Spleen (tissue), 11 donors: ENCODE data around the gene CDC42BPG. TPM values are rescaled to one million over a fixed set of nuclear protein-coding genes. Genes with fewer than 3 reads are reported as not detected.

ENCODE experiments used
- DNase-seq: peaks from one replicate; pipeline ENCODE4 v3.0.0-alpha.2; 2020
- H3K27ac ChIP-seq, 8 donors: fragments of 200-600 bp; sonication (generic) in 7 of 8; 1 replicate in 4 of 8; 2 replicates in 4 of 8; pipeline versions ENCODE4 v1.5.0 to v1.8.0; 2016 to 2021; ENCODE audit warnings: inconsistent platforms in 4 of 8, mild to moderate bottlenecking in 4 of 8, moderate library complexity in 1 of 8
- H3K27me3 ChIP-seq, 7 donors: fragments of 200-600 bp; sonication (generic) in 6 of 7; replicated peaks in 1 of 7; 1 replicate in 4 of 7; 2 replicates in 3 of 7; pipeline versions ENCODE4 v1.5.0 to v1.8.0; 2016 to 2021; ENCODE audit warnings: inconsistent platforms in 3 of 7, mild to moderate bottlenecking in 1 of 7
- H3K36me3 ChIP-seq, 6 donors: fragments of 200-600 bp; sonication (generic) in 5 of 6; 1 replicate in 4 of 6; 2 replicates in 2 of 6; pipeline versions ENCODE4 v1.5.0 to v1.8.0; 2016 to 2021; ENCODE audit warnings: inconsistent platforms in 2 of 6
- H3K4me1 ChIP-seq, 6 donors: fragments of 200-600 bp; sonication (generic) in 5 of 6; 1 replicate in 3 of 6; 2 replicates in 3 of 6; pipeline versions ENCODE4 v1.5.0 to v1.8.0; 2016 to 2021; ENCODE audit warnings: inconsistent platforms in 3 of 6
- H3K4me3 ChIP-seq, 8 donors: fragments of 200-600 bp; sonication (generic) in 7 of 8; 1 replicate in 4 of 8; 2 replicates in 4 of 8; pipeline versions ENCODE4 v1.5.0 to v1.8.0; 2016 to 2021; ENCODE audit warnings: inconsistent platforms in 4 of 8, mild to moderate bottlenecking in 4 of 8, moderate library complexity in 2 of 8
- H3K9me3 ChIP-seq, 8 donors: fragments of 200-600 bp; sonication (generic) in 7 of 8; 1 replicate in 4 of 8; 2 replicates in 4 of 8; pipeline versions ENCODE4 v1.5.0 to v1.8.0; 2016 to 2021; ENCODE audit warnings: inconsistent platforms in 4 of 8
- CTCF ChIP-seq, 11 experiments: fragments of 200-600 bp in 7 of 11; fragments of 450-650 bp in 4 of 11; sonication (generic) in 4 of 11; IDR thresholded peaks in 8 of 11; conservative IDR thresholded peaks in 3 of 11; 1 replicate in 7 of 11; 2 replicates in 4 of 11; pipeline versions ENCODE4 v1.4.0 to v1.8.0; 2016 to 2021; ENCODE audit warnings: antibody characterized with exemption in 11 of 11, inconsistent platforms in 4 of 11, mild to moderate bottlenecking in 1 of 11
- POLR2A ChIP-seq, 3 donors: fragments of 450-650 bp; IDR thresholded peaks; one replicate each; pipeline ENCODE4 v1.5.1; 2017; ENCODE audit warnings: antibody characterized with exemption in 3 of 3, mild to moderate bottlenecking in 1 of 3
- POLR2AphosphoS5 ChIP-seq, 3 donors: sonication (generic); formaldehyde crosslinking; IDR thresholded peaks; one replicate each; pipeline ENCODE4 v1.5.1; 2017; ENCODE audit warnings: antibody characterized with exemption in 3 of 3
- WGBS, 5 donors: extraction: QIAGEN DNeasy Blood & Tissue Kit in 3 of 5; methylation state at CpG; one replicate each; pipeline versions ENCODE4 v1.1.5 to v1.1.7; 2013 to 2018; 5-methylcytosine and 5-hydroxymethylcytosine counted together
- intact Hi-C: fragments of 100-400 bp; cut with DNase I; formaldehyde crosslinking; loops from one replicate; pipeline ENCODE4 v1.15.0; 2023; ENCODE audit warnings: low total_unique reads
- polyA plus RNA-seq, 3 donors: library from polyadenylated mRNA; stranded (reverse); fragments of 200-250 nt; gene quantifications; one replicate each; pipeline ENCODE4 v1.2.1, GENCODE V29; 2013
- total RNA-seq, 7 donors: library from RNA; depleted of rRNA in 3 of 7; stranded (reverse); fragments of >200 nt in 3 of 7; fragmentation: NEBNext Ultra II Directional in 4 of 7; extraction: Animal tissue kit (Norgen Biotek cat#: 25700) in 4 of 7; gene quantifications; one replicate each; pipeline versions ENCODE4 v1.1.0 to v1.2.1, GENCODE V29; 2016 to 2021
- donor health status: healthy with polysubstance abuse.
- donor health status: DM: no; HTN: no; CAD: no; lungs with moderate emphysema.
- donor health status: DM: no; HTN: no; CAD: no.
- donor health status: Bipolar disorder and iron deficiency.
- donor health status: healthy.
- donor health status: DM: no; HTN: no; CAD: no.
- donor health status: DM: yes; HTN: yes; CAD: no.

CDC42BPG gene
- total and polyA plus RNA-seq, 10 donors, result 0.74 to 4.6 (median 2.5) TPM

- Histone ChIP-seq H3K36me3 (peaks cover 0 to 63% (median 14%) of the 10 kb centered on the region in 6 donors), H3K27ac (peak overlapping the region; percentile 23 to 98 (median 92)), H3K27me3 (no peaks in the 10 kb centered on the region), H3K4me1 (peaks cover 96 to 100% (median 100%) of the 10 kb centered on the region in 6 donors), H3K9me3 (no peaks in the 10 kb centered on the region), H3K4me3 (peak overlapping the region in 3 of 8 donors; percentile 0 to 57 (median 2))
- intact Hi-C loops, result no loop called here
- WGBS, 5 donors, result 53 to 56% (median 54%) methylated on average over 6 of the region's 6 CpGs
- no peak for TF ChIP-seq POLR2A (IDR thresholded peaks at IDR 0.05)
- TF ChIP-seq CTCF (IDR thresholded peaks at IDR 0.05 in 8 of 11, conservative IDR thresholded peaks at IDR 0.05 in 3 of 11), result no peak
- TF ChIP-seq POLR2AphosphoS5 (IDR thresholded peaks at IDR 0.05), result no peak
- peak; percentile 70 for DNase-seq
Observed at GRCh38 chr11:64861227-64861975, 16.9 kb upstream of the CDC42BPG start.

- Histone ChIP-seq H3K27ac (peak overlapping the region; percentile 85 to 98 (median 92)), H3K9me3 (no peaks in the 10 kb centered on the region), H3K27me3 (no peaks in the 10 kb centered on the region), H3K36me3 (peaks cover 0 to 75% (median 27%) of the 10 kb centered on the region in 6 donors), H3K4me3 (peak overlapping the region in 5 of 8 donors; percentile 7 to 57 (median 17)), H3K4me1 (peaks cover 98 to 100% (median 100%) of the 10 kb centered on the region in 6 donors)
- TF ChIP-seq CTCF (IDR thresholded peaks at IDR 0.05 in 8 of 11, conservative IDR thresholded peaks at IDR 0.05 in 3 of 11), result no peak
- TF ChIP-seq POLR2A (IDR thresholded peaks at IDR 0.05), result peak in 1 of 3 donors; percentile 46
- TF ChIP-seq POLR2AphosphoS5 (IDR thresholded peaks at IDR 0.05), result peak; percentile 52 to 87 (median 72)
- DNase-seq, result peak; percentile 88
- WGBS, 5 donors, result 53 to 63% (median 57%) methylated on average over 28 to 33 of the region's 33 CpGs
- intact Hi-C loops, result no loop called here
Observed at GRCh38 chr11:64859542-64860414, 15.3 kb upstream of the CDC42BPG start.

GRCh38 chr11:64858467-64859263 lies 14.2 kb upstream of the CDC42BPG start:
- no peaks in the 10 kb centered on the region for H3K27me3 ChIP-seq
- peak overlapping the region in 6 of 8 donors; percentile 7 to 57 (median 15) for H3K4me3 ChIP-seq
- peak overlapping the region; percentile 85 to 98 (median 92) for H3K27ac ChIP-seq
- TF ChIP-seq POLR2A (IDR thresholded peaks at IDR 0.05), result no peak
- TF ChIP-seq POLR2AphosphoS5 (IDR thresholded peaks at IDR 0.05), result peak; percentile 72 to 84 (median 80)
- TF ChIP-seq CTCF (IDR thresholded peaks at IDR 0.05 in 8 of 11, conservative IDR thresholded peaks at IDR 0.05 in 3 of 11), result no peak
- WGBS, 5 donors, result 14 to 23% (median 18%) methylated on average over 12 to 19 of the region's 19 CpGs
- intact Hi-C loops, result no loop called here
- H3K36me3 ChIP-seq, result peaks cover 0 to 81% (median 38%) of the 10 kb centered on the region in 6 donors
- DNase-seq, result peak; percentile 94
- peaks cover 98 to 100% (median 100%) of the 10 kb centered on the region in 6 donors for H3K4me1 ChIP-seq
- H3K9me3 ChIP-seq, result no peaks in the 10 kb centered on the region
